HT1080 (cell line): Measurements from ENCODE around the gene TRIM46. TPM values are rescaled to one million over a fixed set of nuclear protein-coding genes. Genes with fewer than 3 reads are reported as not detected.
"Not testable (repeated sequence)": the region's sequence is repeated elsewhere in the genome, so short reads cannot be mapped to it uniquely, and the experiment has no call there.

Experiments used
- DNase-seq: peaks from one replicate; pipeline ENCODE4 v3.0.0-alpha.2; 2015; ENCODE audit warnings: low read depth
- total RNA-seq: library from RNA; depleted of rRNA; stranded (reverse); fragments of >200 nt; shearing (Covaris generic); gene quantifications from 2 replicates; pipeline ENCODE4 v1.2.3, GENCODE V29; 2014

Gene TRIM46
- total RNA-seq, 1 experiment from 2014 or later, result 4.1 TPM

GRCh38 chr1:155137154-155137949 lies 36.3 kb upstream of the TRIM46 start:
- no peak for DNase-seq

GRCh38 chr1:155139895-155140629 lies 33.6 kb upstream of the TRIM46 start, which contains the start of gene DPM3:
DPM3 (minus strand) TSS chr1:155140531; CDS start chr1:155140240, 291 bp downstream.
- peak; percentile 72 for DNase-seq

- no peak for DNase-seq
These were observed 33.1 kb upstream of the TRIM46 start for GRCh38 chr1:155140630-155140953.

GRCh38 chr1:155141749-155142148 lies 31.9 kb upstream of the TRIM46 start:
- no peak for DNase-seq

- no peak for DNase-seq
These were observed 28.2 kb upstream of the TRIM46 start for GRCh38 chr1:155145491-155145890.

- not testable (repeated sequence) for DNase-seq
These were observed 17.5 kb upstream of the TRIM46 start for GRCh38 chr1:155155996-155156643.

- no peak for DNase-seq
These were observed 14.7 kb upstream of the TRIM46 start for GRCh38 chr1:155158991-155159390.

GRCh38 chr1:155160128-155160527 lies 13.5 kb upstream of the TRIM46 start:
- DNase-seq, result no peak

GRCh38 chr1:155162631-155163030 lies 11.0 kb upstream of the TRIM46 start:
- DNase-seq, result not testable (repeated sequence)

- not testable (repeated sequence) for DNase-seq
These were observed 9.9 kb upstream of the TRIM46 start for GRCh38 chr1:155163785-155164184.

- not testable (repeated sequence) for DNase-seq
These were observed 9.0 kb upstream of the TRIM46 start for GRCh38 chr1:155164625-155165024.

GRCh38 chr1:155166051-155166470 lies 7.6 kb upstream of the TRIM46 start:
- DNase-seq, result no peak

- no peak for DNase-seq
These were observed 7.0 kb upstream of the TRIM46 start for GRCh38 chr1:155166471-155167165.

- DNase-seq, result peak; percentile 79
These were observed 6.2 kb upstream of the TRIM46 start for GRCh38 chr1:155167166-155168104.

- not testable (repeated sequence) for DNase-seq
These were observed 5.6 kb upstream of the TRIM46 start for GRCh38 chr1:155168105-155168445.

GRCh38 chr1:155168456-155169210 lies 5.0 kb upstream of the TRIM46 start:
- no peak for DNase-seq

- DNase-seq, result no peak
These were observed 4.1 kb upstream of the TRIM46 start for GRCh38 chr1:155169541-155169940.

- DNase-seq, result no peak
These were observed 3.4 kb upstream of the TRIM46 start for GRCh38 chr1:155170101-155170785.

GRCh38 chr1:155170806-155171205 lies 2.8 kb upstream of the TRIM46 start:
- DNase-seq, result no peak
